ENCODE data around the gene ABCC3.
"Not testable (repeated sequence)": the region's sequence is repeated elsewhere in the genome, so short reads cannot be mapped to it uniquely, and the experiment has no call there.

Gene ABCC3

DNA sequence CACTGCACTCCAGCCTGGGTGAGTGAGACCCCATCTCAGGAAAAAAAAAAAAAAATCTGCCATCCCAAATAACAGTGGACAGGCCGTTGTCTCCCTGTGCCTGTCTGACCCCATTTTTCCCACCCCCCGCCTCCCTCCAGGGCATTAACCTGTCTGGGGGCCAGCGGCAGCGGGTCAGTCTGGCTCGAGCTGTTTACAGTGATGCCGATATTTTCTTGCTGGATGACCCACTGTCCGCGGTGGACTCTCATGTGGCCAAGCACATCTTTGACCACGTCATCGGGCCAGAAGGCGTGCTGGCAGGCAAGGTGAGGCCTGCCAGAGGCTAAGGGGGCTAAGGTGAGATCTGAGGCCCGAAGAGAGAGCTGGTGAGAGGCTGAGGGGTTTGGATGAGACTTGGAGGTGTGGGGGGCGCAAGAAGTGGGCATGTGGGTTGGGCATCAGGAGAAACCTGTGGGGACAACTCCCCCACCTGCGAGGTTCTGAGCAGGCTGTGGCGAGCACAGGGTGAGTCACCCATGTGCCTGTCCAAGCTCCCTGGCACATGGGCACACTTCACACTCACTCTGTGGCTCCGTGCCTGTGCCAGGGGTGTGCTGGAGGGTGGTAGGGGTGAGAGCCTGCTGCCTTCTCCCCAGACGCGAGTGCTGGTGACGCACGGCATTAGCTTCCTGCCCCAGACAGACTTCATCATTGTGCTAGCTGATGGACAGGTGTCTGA lies 38.3 kb downstream of the ABCC3 start:
- no peaks in the 10 kb centered on the region for H3K36me3 ChIP-seq
- no peaks in the 10 kb centered on the region for H4K20me1 ChIP-seq
- no peak for TF ChIP-seq Cebpa-rat (IDR thresholded peaks at IDR 0.05)
- H3K4me3 ChIP-seq, result no peak overlapping the region
- no peak overlapping the region for H3K4me2 ChIP-seq
- H3K27me3 ChIP-seq, result no peaks in the 10 kb centered on the region
- H3K27ac ChIP-seq, result no peak overlapping the region
- no peaks in the 10 kb centered on the region for H3K9me3 ChIP-seq
- no peaks in the 10 kb centered on the region for H3K4me1 ChIP-seq
- no peak overlapping the region for H3K9ac ChIP-seq

DNA sequence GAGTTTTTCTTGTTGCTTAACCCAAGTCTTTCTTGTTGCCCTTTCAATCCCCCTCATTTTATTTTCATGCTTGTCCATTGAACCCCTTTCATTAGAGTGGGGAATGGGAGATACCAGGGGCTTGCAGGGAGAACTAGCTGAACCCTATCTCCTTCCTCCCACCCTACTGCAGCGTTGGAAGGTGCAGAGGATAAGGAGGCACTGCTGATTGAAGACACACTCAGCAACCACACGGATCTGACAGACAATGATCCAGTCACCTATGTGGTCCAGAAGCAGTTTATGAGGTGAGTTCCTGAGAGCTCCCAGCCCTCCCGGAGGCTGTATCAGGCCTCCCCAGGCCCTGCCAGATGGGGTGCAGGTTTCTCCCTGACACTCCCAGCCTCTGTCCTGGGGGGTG lies 40.5 kb downstream of the ABCC3 start:
- H3K4me1 ChIP-seq, result no peaks in the 10 kb centered on the region
- no peak overlapping the region for H3K9ac ChIP-seq
- no peaks in the 10 kb centered on the region for H3K9me3 ChIP-seq
- no peak overlapping the region for H3K4me3 ChIP-seq
- H3K36me3 ChIP-seq, result no peaks in the 10 kb centered on the region
- H3K27me3 ChIP-seq, result no peaks in the 10 kb centered on the region
- no peak overlapping the region for H3K27ac ChIP-seq
- H4K20me1 ChIP-seq, result no peaks in the 10 kb centered on the region
- TF ChIP-seq Cebpa-rat (IDR thresholded peaks at IDR 0.05), result no peak
- no peak overlapping the region for H3K4me2 ChIP-seq

DNA sequence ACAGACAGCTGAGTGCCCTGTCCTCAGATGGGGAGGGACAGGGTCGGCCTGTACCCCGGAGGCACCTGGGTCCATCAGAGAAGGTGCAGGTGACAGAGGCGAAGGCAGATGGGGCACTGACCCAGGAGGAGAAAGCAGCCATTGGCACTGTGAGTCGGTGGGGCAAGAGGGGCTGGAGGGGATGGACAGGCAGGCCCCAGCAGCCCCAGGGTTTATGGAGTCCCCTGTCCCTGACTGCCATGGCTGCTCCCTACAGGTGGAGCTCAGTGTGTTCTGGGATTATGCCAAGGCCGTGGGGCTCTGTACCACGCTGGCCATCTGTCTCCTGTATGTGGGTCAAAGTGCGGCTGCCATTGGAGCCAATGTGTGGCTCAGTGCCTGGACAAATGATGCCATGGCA lies 40.9 kb downstream of the ABCC3 start:
- Histone ChIP-seq H4K20me1 (no peaks in the 10 kb centered on the region), H3K9me3 (no peaks in the 10 kb centered on the region), H3K9ac (no peak overlapping the region), H3K4me1 (no peaks in the 10 kb centered on the region), H3K4me2 (no peak overlapping the region), H3K4me3 (no peak overlapping the region), H3K27me3 (no peaks in the 10 kb centered on the region), H3K27ac (no peak overlapping the region), H3K36me3 (no peaks in the 10 kb centered on the region)
- TF ChIP-seq Cebpa-rat (IDR thresholded peaks at IDR 0.05), result no peak

DNA sequence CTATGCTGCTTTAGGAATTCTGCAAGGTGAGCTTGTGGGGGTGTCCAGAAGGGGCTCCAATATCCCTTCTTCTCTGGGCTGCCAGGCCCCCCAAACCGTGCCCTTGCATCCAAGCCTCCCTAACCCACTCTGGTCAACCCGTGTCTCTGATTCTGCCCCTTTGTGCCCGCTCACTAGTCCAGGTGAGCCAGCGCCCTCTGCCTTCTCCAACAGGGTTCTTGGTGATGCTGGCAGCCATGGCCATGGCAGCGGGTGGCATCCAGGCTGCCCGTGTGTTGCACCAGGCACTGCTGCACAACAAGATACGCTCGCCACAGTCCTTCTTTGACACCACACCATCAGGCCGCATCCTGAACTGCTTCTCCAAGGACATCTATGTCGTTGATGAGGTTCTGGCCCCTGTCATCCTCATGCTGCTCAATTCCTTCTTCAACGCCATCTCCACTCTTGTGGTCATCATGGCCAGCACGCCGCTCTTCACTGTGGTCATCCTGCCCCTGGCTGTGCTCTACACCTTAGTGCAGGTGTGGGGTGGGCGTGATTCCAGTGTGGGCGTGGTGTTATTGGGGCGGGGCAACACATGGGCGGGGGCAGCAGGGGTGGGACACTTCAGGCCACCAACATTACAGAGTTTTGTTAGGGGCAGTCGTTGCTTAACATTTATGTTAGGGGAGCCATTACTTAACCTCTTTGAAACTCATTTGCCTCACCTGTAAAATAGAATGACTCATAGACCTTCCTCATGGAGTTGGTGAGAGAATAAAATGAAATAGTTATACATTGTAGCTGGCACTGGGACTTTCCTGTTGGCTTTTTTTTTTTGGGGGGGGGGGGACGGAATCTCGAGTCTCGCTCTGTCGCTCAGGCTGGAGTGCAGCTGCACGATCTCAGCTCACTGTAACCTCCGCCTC lies 41.6 kb downstream of the ABCC3 start:
- Histone ChIP-seq H3K4me2 (no peak overlapping the region), H3K36me3 (no peaks in the 10 kb centered on the region), H3K27me3 (no peaks in the 10 kb centered on the region), H3K27ac (no peak overlapping the region), H4K20me1 (no peaks in the 10 kb centered on the region), H3K4me1 (no peaks in the 10 kb centered on the region), H3K9ac (no peak overlapping the region), H3K9me3 (no peaks in the 10 kb centered on the region), H3K4me3 (no peak overlapping the region)
- no peak for TF ChIP-seq Cebpa-rat (IDR thresholded peaks at IDR 0.05)

DNA sequence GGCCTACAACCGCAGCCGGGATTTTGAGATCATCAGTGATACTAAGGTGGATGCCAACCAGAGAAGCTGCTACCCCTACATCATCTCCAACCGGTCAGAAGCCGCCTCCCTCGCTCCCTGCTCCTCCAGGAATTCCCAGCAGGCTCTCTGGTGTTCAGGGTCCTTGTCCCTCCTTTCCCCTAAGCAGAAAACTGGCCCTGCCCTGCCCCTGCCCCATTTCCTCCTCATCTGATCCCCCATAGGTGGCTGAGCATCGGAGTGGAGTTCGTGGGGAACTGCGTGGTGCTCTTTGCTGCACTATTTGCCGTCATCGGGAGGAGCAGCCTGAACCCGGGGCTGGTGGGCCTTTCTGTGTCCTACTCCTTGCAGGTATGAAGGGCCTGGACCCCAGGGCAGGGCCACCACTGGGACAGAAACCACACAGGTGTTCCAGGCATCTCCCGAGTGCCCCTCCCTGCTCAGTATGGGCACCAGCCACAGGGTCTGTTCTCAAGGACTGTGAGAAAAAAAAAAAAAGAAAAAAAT lies 43.2 kb downstream of the ABCC3 start:
- H3K27me3 ChIP-seq, result no peaks in the 10 kb centered on the region
- H3K9me3 ChIP-seq, result no peaks in the 10 kb centered on the region
- H3K4me1 ChIP-seq, result no peaks in the 10 kb centered on the region
- no peak overlapping the region for H3K4me3 ChIP-seq
- no peaks in the 10 kb centered on the region for H4K20me1 ChIP-seq
- no peak for TF ChIP-seq Cebpa-rat (IDR thresholded peaks at IDR 0.05)
- H3K36me3 ChIP-seq, result no peaks in the 10 kb centered on the region
- no peak overlapping the region for H3K27ac ChIP-seq
- no peak overlapping the region for H3K9ac ChIP-seq
- no peak overlapping the region for H3K4me2 ChIP-seq

DNA sequence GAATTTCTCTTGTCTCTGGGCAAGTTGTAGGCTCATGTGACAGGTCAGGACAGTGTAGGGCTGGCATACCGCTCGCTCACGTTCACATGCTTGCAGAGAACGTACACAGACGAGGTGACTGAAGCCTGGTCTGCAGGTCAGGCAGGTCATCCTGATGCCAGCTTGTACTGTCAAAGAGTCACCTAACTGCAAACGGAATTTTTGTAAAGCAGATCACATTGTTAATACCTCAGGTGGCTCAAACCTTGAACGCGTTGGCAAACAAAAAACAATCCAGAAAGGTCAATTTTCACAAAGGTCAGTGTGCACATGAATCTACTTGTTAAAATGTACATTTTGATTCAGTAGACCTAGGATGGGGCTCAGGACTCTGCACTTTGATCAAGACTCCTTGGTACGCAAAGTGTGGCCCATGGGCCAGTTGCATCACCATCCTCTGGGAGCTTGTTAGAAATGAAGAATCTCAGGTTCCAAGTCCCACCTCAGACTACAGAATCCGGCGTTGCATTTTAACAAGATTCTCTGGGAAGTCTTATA lies 44.4 kb downstream of the ABCC3 start:
- no peaks in the 10 kb centered on the region for H4K20me1 ChIP-seq
- no peaks in the 10 kb centered on the region for H3K9me3 ChIP-seq
- no peaks in the 10 kb centered on the region for H3K36me3 ChIP-seq
- H3K27me3 ChIP-seq, result no peaks in the 10 kb centered on the region
- no peaks in the 10 kb centered on the region for H3K4me1 ChIP-seq
- no peak overlapping the region for H3K4me2 ChIP-seq
- no peak overlapping the region for H3K27ac ChIP-seq
- no peak overlapping the region for H3K4me3 ChIP-seq
- no peak for TF ChIP-seq Cebpa-rat (IDR thresholded peaks at IDR 0.05)
- H3K9ac ChIP-seq, result no peak overlapping the region

DNA sequence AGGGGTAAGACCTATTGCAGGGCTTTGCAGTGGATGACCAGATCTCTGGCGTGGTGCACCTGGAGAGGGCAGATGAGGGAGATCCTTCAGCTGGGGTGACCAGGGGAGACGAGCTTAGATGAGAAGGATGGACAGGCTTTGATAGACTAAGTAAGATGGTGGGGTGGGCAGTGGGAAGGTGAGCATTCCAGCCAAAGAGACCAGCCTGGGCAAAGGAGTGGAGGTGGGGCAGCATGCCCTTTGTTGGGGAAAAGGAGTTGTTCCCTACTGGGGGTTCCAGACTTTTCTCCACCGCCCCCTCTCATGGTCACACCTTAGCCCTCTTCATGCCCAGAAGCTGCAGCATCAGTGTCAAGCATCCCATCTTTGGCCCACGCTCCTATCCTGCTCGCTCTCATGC lies 45.4 kb downstream of the ABCC3 start:
- H3K27ac ChIP-seq, result no peak overlapping the region
- H3K27me3 ChIP-seq, result no peaks in the 10 kb centered on the region
- no peak overlapping the region for H3K9ac ChIP-seq
- no peaks in the 10 kb centered on the region for H4K20me1 ChIP-seq
- H3K36me3 ChIP-seq, result no peaks in the 10 kb centered on the region
- no peaks in the 10 kb centered on the region for H3K4me1 ChIP-seq
- H3K4me2 ChIP-seq, result no peak overlapping the region
- no peak for TF ChIP-seq Cebpa-rat (IDR thresholded peaks at IDR 0.05)
- H3K4me3 ChIP-seq, result no peak overlapping the region
- H3K9me3 ChIP-seq, result no peaks in the 10 kb centered on the region

DNA sequence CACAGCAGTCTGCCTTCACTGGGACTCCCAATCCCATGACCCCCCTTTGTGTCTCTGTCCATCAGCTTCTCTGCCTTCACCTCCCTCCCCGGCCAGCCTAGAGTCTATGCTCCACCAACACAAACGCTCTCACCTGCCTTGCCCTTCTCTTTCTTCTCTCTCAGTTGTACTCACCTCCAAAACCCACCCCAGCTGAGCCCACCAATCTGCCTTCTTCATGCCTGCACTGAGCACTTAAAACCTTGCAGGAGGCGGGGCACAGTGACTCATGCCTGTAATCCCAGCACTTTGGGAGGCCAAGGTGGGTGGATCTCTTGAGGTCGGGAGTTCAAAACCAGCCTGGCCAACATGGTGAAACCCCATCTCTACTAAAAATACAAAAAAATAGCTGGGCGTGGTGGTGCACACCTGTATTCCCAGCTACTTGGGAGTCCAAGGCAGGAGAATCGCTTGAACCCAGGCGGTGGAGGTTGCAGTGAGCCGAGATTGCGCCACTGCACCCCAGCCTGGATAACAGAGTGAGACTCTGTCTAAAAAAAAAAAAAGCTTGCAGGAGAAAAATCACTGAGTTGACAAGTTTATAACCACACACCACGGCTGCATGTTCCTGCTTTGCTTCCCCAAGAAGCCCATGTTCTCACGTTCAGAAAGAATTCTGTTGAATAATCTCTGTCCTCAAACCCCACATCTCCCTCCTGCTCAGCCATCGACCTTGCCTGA lies 46.0 kb downstream of the ABCC3 start:
- H3K4me3 ChIP-seq, H4K20me1 ChIP-seq, H3K4me1 ChIP-seq, H3K4me2 ChIP-seq, H3K27ac ChIP-seq, H3K36me3 ChIP-seq, H3K9me3 ChIP-seq, H3K9ac ChIP-seq, H3K27me3 ChIP-seq: not testable (repeated sequence)

DNA sequence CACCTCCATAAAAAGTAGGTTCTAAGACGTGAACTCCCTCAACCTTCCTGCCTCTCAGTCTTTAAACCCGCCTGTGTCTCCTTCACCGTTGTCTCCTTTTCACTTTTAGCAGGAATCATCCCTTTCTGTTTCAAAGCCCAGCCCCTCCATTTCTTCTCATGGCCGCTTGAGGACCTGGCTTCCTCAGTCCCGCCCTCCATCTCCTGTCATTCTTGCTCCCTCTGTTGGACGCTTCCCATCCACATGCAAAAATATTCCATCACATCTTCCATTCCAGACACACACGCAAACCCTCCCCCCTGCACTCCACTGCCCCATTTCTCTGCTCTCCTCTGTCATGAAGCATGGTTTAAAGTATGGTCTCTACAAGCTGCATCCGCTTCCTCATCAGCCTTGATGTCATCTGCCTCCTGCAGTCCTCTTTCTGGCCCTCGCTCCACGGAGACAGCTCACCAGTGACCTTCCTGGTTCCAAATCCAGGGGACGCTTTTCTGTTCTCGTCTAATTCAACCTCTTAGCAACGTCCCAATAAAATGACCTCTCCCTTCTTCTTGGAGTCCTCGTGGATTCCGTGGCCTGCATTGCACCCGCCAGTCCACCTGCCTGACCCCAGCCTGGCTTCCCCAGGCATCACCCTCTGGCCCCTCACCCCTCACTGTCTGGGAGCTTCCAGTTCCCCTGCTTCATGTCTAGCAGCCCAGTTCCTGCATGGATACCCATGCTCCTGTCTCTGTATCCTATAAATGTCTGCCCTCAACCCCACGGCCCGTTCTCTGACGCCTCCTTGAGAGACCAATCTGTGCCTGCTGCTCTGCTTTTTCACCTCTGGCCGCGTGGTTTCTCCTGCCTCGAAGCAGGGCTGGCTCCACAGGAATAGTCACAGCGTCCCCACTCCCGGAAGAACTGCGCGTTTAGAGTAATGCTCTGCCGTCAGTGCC lies 46.9 kb downstream of the ABCC3 start:
- Histone ChIP-seq H3K4me1 (no peaks in the 10 kb centered on the region), H3K9me3 (no peaks in the 10 kb centered on the region), H3K36me3 (no peaks in the 10 kb centered on the region), H3K4me3 (no peak overlapping the region), H3K9ac (no peak overlapping the region), H3K4me2 (no peak overlapping the region), H3K27me3 (no peaks in the 10 kb centered on the region), H4K20me1 (no peaks in the 10 kb centered on the region), H3K27ac (no peak overlapping the region)
- no peak for TF ChIP-seq Cebpa-rat (IDR thresholded peaks at IDR 0.05)

Data from BLaER1 (cell line).